Measurements from ENCODE around the gene IGF1R. TPM values are rescaled to one million over a fixed set of nuclear protein-coding genes. Genes with fewer than 3 reads are reported as not detected.

The IGF1R gene
- total and polyA plus RNA-seq, 2 donors (not counting 3 experiments of a cell fraction or from before 2014, with no cell fraction given) = 16.1 to 59.1 TPM

DNA sequence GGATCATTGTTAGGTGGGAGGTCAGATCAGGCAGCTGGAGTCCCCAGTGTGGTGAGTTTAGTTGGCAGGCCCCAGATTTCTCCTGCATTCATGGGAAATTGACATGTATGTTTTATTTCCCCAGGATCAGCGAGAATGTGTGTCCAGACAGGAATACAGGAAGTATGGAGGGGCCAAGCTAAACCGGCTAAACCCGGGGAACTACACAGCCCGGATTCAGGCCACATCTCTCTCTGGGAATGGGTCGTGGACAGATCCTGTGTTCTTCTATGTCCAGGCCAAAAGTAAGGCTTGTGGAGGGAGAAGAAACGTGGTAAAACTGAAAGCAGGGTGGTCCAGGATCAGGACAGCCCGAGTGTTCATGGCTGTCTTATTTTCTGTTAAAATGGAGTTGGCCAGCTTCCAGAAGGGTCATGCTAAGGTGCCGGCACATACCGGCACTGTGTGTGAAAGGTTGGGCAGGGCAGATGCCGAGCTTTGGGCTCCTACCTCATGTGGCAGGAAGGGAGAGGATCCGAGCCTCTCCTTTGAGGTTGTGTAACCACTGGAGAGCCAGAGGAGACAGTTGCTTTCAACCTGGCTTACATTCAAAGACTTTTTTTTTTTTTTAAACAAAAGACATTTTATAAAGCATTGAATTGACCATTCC is 276.2 kb downstream of the IGF1R start:
- Histone ChIP-seq H3K4me1 (ENCODE audit: control insufficient read depth, extremely low read depth, insufficient read depth, low read length) (peaks cover 7% of the 10 kb centered on the region), H3K27me3 (ENCODE audit: control insufficient read depth in 2 of 2, insufficient read depth in 2 of 2, low read length in 2 of 2) (no peaks in the 10 kb centered on the region), H3K79me2 (ENCODE audit: control insufficient read depth, insufficient read depth, low read length) (no peaks in the 10 kb centered on the region), H3K27ac (ENCODE audit: insufficient read depth, low read depth, low read length) (peak overlapping the region; percentile 37), H2AFZ (ENCODE audit: low read depth, low read length) (peak overlapping the region; percentile 30), H4K20me1 (replicated peaks; ENCODE audit: control insufficient read depth, extremely low read depth, insufficient read depth, low read length) (no peaks in the 10 kb centered on the region), H3K36me3 (ENCODE audit: control insufficient read depth in 2 of 2, extremely low read depth in 1 of 2, insufficient read depth in 2 of 2, low read length in 2 of 2) (peaks cover 8 to 20% of the 10 kb centered on the region in 2 experiments), H3K9me1 (replicated peaks; ENCODE audit: control insufficient read depth, extremely low read depth, insufficient read depth, low read length) (no peaks in the 10 kb centered on the region), H3K4me3 (replicated peaks in 1 of 3; ENCODE audit: insufficient read depth in 1 of 3, low read depth in 1 of 3, low read length in 3 of 3) (no peak overlapping the region), H3K9ac (replicated peaks; ENCODE audit: extremely low read depth, insufficient read depth, low read length) (no peak overlapping the region), H3K4me2 (ENCODE audit: insufficient read depth, low read length) (no peak overlapping the region), H3K9me3 (replicated peaks; ENCODE audit: control insufficient read depth, insufficient read depth, low read length) (no peaks in the 10 kb centered on the region)
- BruUV-seq (replicated peaks) = no TSS peak
- dilution Hi-C loops (cut with MboI; ENCODE audit: extremely low pct_ligation_motif_present, low sequenced_read_pairs) = no loop called here
- FAIRE-seq (peak; percentile 35), DNase-seq (ENCODE audit: low read depth, low spot score) (peak; percentile 72)
- no peak for TF ChIP-seq MYC (IDR thresholded peaks at IDR 0.05; ENCODE audit: low read depth, low read length)
- TF ChIP-seq POLR2A (IDR thresholded peaks at IDR 0.05; ENCODE audit: low read depth, low read length) = no peak
- no peak for TF ChIP-seq JUN (IDR thresholded peaks at IDR 0.05; ENCODE audit: borderline replicate concordance, insufficient read depth, insufficient read length, low read depth)
- TF ChIP-seq GATA2 (IDR thresholded peaks at IDR 0.05; ENCODE audit: insufficient read depth, insufficient read length, low read depth, low read length) = no peak
- TF ChIP-seq, protein P1, sequence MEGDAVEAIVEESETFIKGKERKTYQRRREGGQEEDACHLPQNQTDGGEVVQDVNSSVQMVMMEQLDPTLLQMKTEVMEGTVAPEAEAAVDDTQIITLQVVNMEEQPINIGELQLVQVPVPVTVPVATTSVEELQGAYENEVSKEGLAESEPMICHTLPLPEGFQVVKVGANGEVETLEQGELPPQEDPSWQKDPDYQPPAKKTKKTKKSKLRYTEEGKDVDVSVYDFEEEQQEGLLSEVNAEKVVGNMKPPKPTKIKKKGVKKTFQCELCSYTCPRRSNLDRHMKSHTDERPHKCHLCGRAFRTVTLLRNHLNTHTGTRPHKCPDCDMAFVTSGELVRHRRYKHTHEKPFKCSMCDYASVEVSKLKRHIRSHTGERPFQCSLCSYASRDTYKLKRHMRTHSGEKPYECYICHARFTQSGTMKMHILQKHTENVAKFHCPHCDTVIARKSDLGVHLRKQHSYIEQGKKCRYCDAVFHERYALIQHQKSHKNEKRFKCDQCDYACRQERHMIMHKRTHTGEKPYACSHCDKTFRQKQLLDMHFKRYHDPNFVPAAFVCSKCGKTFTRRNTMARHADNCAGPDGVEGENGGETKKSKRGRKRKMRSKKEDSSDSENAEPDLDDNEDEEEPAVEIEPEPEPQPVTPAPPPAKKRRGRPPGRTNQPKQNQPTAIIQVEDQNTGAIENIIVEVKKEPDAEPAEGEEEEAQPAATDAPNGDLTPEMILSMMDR (IDR thresholded peaks at IDR 0.05; ENCODE audit: extremely low read depth in 1 of 2, insufficient read depth in 1 of 2, low read depth in 1 of 2, low read length in 2 of 2) = no peak
- ChIA-PET POLR2A (interaction anchor here (0.7 kb wide), 1 partner anchor 13 kb away, joined by 3 read pairs; no protein-coding TSS in a partner anchor), CTCF (interaction anchor here (0.6 to 1.0 kb wide), 4 partner anchors 43 to 160 kb away, joined by 3 to 6 read pairs (median 3); no protein-coding TSS in a partner anchor)
- intact Hi-C loops (cut with micrococcal nuclease) = no loop called here

DNA sequence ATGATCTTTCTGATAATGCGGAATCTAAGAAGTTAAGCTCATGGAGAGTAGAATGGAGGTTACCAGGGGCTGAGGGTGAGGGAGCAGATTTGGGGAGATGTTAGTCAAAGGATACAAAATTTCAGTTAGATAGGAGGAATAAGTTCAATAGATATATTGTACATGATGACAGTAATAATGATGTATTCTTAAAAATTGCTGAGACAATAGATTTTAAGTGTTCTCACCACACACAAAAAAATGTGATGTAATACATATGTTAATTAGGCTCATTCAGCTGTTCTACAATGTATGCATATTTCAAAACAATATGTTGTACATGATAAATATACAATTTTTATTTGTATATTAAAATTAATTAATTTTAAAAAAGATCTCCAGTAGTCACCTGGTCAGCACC is 277.9 kb downstream of the IGF1R start:
- Histone ChIP-seq H3K9me1 (replicated peaks; ENCODE audit: control insufficient read depth, extremely low read depth, insufficient read depth, low read length) (no peaks in the 10 kb centered on the region), H2AFZ (ENCODE audit: low read depth, low read length) (no peak overlapping the region), H3K27me3 (ENCODE audit: control insufficient read depth in 2 of 2, insufficient read depth in 2 of 2, low read length in 2 of 2) (no peaks in the 10 kb centered on the region), H3K27ac (ENCODE audit: insufficient read depth, low read depth, low read length) (no peak overlapping the region), H3K9ac (replicated peaks; ENCODE audit: extremely low read depth, insufficient read depth, low read length) (no peak overlapping the region), H3K36me3 (ENCODE audit: control insufficient read depth in 2 of 2, extremely low read depth in 1 of 2, insufficient read depth in 2 of 2, low read length in 2 of 2) (peaks cover 8 to 18% of the 10 kb centered on the region in 2 experiments), H3K79me2 (ENCODE audit: control insufficient read depth, insufficient read depth, low read length) (no peaks in the 10 kb centered on the region), H3K4me1 (ENCODE audit: control insufficient read depth, extremely low read depth, insufficient read depth, low read length) (peaks cover 7% of the 10 kb centered on the region), H3K4me3 (replicated peaks in 1 of 3; ENCODE audit: insufficient read depth in 1 of 3, low read depth in 1 of 3, low read length in 3 of 3) (no peak overlapping the region), H3K4me2 (ENCODE audit: insufficient read depth, low read length) (no peak overlapping the region), H4K20me1 (replicated peaks; ENCODE audit: control insufficient read depth, extremely low read depth, insufficient read depth, low read length) (no peaks in the 10 kb centered on the region), H3K9me3 (replicated peaks; ENCODE audit: control insufficient read depth, insufficient read depth, low read length) (no peaks in the 10 kb centered on the region)
- FAIRE-seq (no peak), DNase-seq (ENCODE audit: low read depth, low spot score) (no peak)
- intact Hi-C loops (cut with micrococcal nuclease) = no loop called here
- dilution Hi-C loops (cut with MboI; ENCODE audit: extremely low pct_ligation_motif_present, low sequenced_read_pairs) = no loop called here
- TF ChIP-seq, protein P1 (IDR thresholded peaks at IDR 0.05; ENCODE audit: extremely low read depth in 1 of 2, insufficient read depth in 1 of 2, low read depth in 1 of 2, low read length in 2 of 2) = no peak
- no peak for TF ChIP-seq FOS (IDR thresholded peaks at IDR 0.05; ENCODE audit: borderline replicate concordance, insufficient read depth, low read length)
- TF ChIP-seq JUN (IDR thresholded peaks at IDR 0.05; ENCODE audit: borderline replicate concordance, insufficient read depth, insufficient read length, low read depth) = no peak
- no peak for TF ChIP-seq MYC (IDR thresholded peaks at IDR 0.05; ENCODE audit: low read depth, low read length)
- TF ChIP-seq EZH2 (IDR thresholded peaks at IDR 0.05; ENCODE audit: borderline replicate concordance, low read depth, low read length, severe bottlenecking) = no peak
- no peak for TF ChIP-seq POLR2A (IDR thresholded peaks at IDR 0.05; ENCODE audit: low read depth, low read length)
- TF ChIP-seq, protein P2, sequence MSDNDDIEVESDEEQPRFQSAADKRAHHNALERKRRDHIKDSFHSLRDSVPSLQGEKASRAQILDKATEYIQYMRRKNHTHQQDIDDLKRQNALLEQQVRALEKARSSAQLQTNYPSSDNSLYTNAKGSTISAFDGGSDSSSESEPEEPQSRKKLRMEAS (IDR thresholded peaks at IDR 0.05; ENCODE audit: insufficient read depth, insufficient read length) = no peak
- no peak for TF ChIP-seq POLR2AphosphoS5 (IDR thresholded peaks at IDR 0.05; ENCODE audit: insufficient read depth, low read depth, low read length)
- TF ChIP-seq GATA2 (IDR thresholded peaks at IDR 0.05; ENCODE audit: insufficient read depth, insufficient read length, low read depth, low read length) = no peak
- no TSS peak for BruUV-seq (replicated peaks)
- ChIA-PET POLR2A (no interaction called here), CTCF (interaction anchor here (1.0 kb wide), 1 partner anchor 11 kb away, joined by 3 read pairs; no protein-coding TSS in a partner anchor)
